Retinal pigment epithelial cell (primary cell): ENCODE data around the gene ZNF558.

Experiments
- DNase-seq: peaks from one replicate; pipeline ENCODE4 v3.0.0-alpha.2; 2010; ENCODE audit warnings: low read depth
- H3K4me3 ChIP-seq: 2 replicates; pipeline ENCODE4 v1.5.1; 2011; ENCODE audit warnings: mild to moderate bottlenecking, low read length, control low read depth, moderate library complexity
- CTCF ChIP-seq: conservative IDR thresholded peaks from 2 replicates; pipeline ENCODE4 v1.5.1; 2011; ENCODE audit warnings: low read depth, low read length, control low read depth, inconsistent platforms

The ZNF558 gene

GRCh38 chr19:8832132-8833021, at the start of gene ZNF558, which contains the start of gene MBD3L1:
Gene ZNF558 (minus strand): TSS chr19:8832304. CDS start chr19:8822659, 9,645 bp downstream.
Gene MBD3L1 (plus strand): TSS chr19:8832377. CDS start chr19:8842679, 10,302 bp downstream.
- peak within 1 kb of the TSS; percentile 69 for H3K4me3 ChIP-seq
- no peak for TF ChIP-seq CTCF
- DNase-seq = peak; percentile 86

- H3K4me3 ChIP-seq = no peak overlapping the region
- TF ChIP-seq CTCF = no peak
- no peak for DNase-seq
Measured at GRCh38 chr19:8881512-8881911, 49.4 kb upstream of the ZNF558 start.

GRCh38 chr19:8880868-8881488, 48.9 kb upstream of the ZNF558 start:
- TF ChIP-seq CTCF = no peak
- H3K4me3 ChIP-seq = no peak overlapping the region
- no peak for DNase-seq

GRCh38 chr19:8877854-8878705, 46.0 kb upstream of the ZNF558 start:
- no peak overlapping the region for H3K4me3 ChIP-seq
- no peak for TF ChIP-seq CTCF
- DNase-seq = no peak

GRCh38 chr19:8866344-8866743, 34.2 kb upstream of the ZNF558 start:
- DNase-seq = no peak
- H3K4me3 ChIP-seq = no peak overlapping the region
- TF ChIP-seq CTCF = no peak

GRCh38 chr19:8858260-8858659, 26.2 kb upstream of the ZNF558 start:
- no peak overlapping the region for H3K4me3 ChIP-seq
- no peak for DNase-seq
- no peak for TF ChIP-seq CTCF
